GM12873 (cell line): ENCODE measurements around the gene SLC6A3.

ENCODE experiments used
- TF ChIP-seq, protein P1 (sequence below): IDR thresholded peaks from 2 replicates; pipeline ENCODE4 v1.5.1; 2012; ENCODE audit warnings: low read depth, mild to moderate bottlenecking, moderate library complexity, low read length, control low read depth; ENCODE audit not compliant: insufficient read depth; ENCODE audit errors: missing control alignments

Gene SLC6A3

DNA sequence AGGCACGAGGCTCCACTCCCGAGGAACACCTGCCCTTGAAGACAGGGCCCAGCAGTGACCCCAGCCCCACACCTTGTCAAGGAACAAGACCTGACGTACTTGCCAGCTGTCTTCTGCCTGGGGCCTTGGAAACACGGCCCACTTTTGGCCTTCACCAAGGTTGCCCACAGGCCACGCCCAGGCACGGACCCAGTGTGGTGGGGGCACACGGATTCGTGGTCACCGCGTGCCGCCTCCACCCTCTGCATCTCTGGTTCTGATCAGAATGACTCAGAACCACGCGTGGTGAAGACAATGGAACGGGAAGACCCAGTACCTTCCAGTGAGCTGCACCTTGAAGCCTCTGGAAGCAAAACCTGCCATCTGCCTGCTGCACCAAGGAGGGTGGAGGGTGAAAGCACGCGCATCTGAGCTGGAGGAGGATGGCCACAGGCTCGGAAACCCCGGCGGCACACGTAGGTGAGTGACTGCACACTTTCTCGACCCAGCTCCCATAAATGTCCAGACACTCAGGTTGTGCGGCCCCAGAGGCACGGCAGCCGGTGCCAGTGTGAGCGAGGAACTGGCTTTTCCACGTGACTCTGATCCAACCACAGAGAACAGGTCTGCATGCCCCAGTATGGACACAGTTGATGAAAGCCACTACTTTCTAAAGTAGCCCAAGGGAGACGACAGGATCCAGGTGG lies 42.0 kb upstream of the SLC6A3 start:
- TF ChIP-seq, protein P1, sequence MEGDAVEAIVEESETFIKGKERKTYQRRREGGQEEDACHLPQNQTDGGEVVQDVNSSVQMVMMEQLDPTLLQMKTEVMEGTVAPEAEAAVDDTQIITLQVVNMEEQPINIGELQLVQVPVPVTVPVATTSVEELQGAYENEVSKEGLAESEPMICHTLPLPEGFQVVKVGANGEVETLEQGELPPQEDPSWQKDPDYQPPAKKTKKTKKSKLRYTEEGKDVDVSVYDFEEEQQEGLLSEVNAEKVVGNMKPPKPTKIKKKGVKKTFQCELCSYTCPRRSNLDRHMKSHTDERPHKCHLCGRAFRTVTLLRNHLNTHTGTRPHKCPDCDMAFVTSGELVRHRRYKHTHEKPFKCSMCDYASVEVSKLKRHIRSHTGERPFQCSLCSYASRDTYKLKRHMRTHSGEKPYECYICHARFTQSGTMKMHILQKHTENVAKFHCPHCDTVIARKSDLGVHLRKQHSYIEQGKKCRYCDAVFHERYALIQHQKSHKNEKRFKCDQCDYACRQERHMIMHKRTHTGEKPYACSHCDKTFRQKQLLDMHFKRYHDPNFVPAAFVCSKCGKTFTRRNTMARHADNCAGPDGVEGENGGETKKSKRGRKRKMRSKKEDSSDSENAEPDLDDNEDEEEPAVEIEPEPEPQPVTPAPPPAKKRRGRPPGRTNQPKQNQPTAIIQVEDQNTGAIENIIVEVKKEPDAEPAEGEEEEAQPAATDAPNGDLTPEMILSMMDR, result no peak

DNA sequence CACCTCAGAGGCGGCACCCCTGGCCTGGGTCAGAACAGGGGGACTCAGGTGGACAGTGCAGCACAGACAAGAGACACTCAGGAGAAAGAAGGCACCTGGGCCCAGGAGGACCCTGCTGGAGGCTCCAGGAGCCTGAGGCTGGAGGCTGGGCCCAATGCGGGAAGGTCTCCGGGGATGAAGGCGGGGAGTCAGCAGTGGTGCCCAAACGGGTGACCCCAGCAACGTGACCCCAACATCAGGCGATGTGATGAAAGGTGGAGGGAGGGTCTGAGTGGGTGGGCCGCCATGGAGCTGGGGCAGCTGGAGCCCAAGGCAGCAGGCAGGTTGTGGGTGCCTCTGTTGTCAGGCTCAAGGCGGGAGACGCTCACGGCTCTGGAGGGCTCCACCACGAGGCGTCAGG lies 41.0 kb upstream of the SLC6A3 start:
- TF ChIP-seq, protein P1, result no peak

DNA sequence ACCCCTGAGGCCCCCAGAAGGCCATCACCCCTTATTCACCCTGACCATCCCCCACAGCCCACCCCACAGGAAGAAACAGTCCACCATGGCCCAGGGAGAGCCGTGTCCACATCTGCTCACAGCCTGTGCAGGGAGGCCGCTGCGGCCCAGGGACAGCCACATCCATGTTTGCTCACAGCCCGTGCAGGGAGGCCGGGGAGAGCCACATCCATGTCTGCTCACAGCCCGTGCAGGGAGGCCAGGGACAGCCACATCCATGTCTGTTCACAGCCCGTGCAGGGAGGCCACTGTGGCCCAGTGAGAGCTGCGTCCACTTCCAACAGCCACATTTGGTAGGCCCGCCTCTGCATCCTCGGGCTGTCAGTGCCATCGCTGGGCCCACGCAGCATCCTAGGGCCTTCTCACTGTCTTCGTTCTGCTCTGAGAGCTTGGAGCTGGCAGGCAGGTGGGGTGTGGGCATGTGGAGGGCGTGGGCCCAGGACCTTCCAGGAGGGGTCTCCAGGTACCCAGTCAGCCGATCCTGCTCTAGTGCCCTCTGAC lies 40.4 kb upstream of the SLC6A3 start:
- TF ChIP-seq, protein P1, result no peak

DNA sequence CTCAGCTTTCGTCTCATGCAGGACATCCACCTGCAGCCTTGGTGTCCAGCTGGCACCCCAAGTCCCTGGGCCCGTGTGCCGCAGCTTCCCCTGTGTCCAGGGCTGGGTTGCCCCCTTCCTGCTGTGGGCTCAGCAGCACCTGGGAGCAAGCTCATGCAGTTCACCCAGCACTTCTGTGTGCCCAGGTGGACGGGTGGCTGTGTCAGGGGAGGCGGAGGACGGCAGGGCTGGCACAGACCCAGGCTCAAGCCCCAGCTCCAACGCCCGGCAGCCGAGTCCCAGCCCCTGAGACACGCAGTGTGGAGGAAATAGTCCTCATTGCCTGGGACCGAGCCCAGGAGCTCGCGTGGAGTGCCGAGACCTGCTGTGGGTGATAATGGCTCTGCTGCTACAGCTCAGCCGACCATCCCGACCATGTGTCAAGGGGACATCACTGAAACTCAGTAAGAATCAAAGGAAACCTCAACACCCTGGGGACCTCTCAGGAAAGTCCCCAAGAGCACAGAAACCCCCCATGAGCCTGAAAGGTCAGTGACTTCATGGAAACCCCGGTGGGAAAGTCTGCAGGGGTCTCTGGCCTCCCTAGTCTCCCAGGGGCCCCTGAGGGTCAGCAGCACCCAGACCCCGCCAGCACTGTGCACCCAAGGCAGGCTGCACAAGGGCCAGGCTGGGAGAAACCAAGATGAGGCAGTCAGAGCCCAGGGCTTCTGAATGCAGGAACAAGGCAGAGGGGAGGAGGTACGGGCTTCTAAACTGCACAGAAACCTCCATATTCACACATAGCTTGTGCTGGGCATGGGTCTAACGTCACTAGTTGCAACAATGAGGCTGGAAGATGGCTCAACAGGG lies 39.7 kb upstream of the SLC6A3 start:
- TF ChIP-seq, protein P1, result no peak

DNA sequence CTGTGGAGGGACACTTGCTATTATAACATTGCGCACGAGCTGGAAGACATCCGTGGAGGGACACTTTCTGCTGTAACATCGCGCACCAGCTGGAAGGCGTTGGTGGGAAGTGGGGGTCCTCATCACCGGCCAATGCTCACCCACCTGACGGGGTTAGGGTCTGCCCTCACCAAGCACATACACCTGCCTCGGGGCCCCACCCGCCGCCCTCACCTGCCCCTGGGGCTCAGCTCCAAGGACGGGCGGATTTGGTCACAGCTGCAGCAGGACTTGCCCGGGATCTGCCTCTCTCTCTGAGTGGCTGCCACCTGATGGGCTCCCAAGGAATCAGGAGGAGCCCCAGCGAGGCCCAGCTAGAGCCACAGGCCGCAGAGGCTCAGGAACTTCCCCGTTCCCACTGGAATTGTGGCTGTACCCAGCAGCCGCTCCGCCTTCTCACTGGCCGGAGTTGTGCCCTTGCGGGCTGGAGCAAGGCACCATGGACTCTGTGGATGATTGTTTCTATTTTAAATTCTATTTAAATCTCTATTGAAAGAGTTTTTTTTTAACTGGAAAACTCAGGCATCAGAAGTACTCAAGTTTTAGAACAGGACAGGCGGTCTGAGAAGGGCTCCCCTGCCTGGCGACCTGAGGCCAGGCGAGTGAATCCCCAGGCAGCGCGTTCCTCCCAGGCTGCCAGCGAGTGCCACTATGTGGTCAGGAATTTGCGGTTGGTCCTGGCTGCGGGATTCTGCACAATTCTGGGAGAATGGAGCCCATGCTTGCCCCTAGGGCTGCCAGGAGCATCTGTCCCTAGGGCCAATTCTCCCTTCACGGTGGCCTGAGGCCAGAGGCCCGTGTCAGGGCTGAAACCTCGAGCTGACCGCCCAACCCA lies 38.9 kb upstream of the SLC6A3 start:
- TF ChIP-seq, protein P1, result no peak

DNA sequence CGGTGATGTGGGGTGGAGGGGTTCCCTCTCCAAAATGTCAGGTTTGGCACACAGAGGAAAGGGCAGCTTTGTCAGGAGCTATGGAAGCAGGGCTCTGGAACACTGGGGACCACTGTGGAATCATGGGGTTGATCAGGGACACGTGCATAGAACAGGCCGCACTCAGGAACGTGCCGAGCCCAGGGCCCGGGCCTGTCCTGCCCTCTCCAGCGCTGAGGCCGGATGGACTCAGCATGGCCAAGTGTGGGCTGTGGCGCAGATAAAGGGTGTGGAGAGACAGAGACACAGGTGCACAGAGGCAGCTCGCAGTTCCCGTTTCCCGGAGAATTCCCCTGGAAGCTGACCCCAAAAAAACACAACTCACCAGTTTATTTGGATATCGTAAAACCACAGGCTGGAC lies 37.8 kb upstream of the SLC6A3 start:
- TF ChIP-seq, protein P1, result no peak
